HCT116 (cell line): ENCODE measurements around the gene PON3.

ENCODE experiments used
- ATF3 ChIP-seq: IDR thresholded peaks from 2 replicates; pipeline ENCODE4 v1.6.1; 2012
- CTCF ChIP-seq, 3 experiments: fragments of 200-600 bp in 1 of 3; sonication (generic) in 1 of 3; IDR thresholded peaks in 2 of 3; conservative IDR thresholded peaks in 1 of 3; 2 replicates each; pipeline ENCODE4 v1.5.1; 2012 to 2017; ENCODE audit warnings: low read depth in 2 of 3, low read length in 2 of 3, antibody characterized with exemption in 1 of 3, borderline replicate concordance in 1 of 3, control low read depth in 1 of 3, mild to moderate bottlenecking in 1 of 3, mixed read lengths in 1 of 3, mixed run types in 1 of 3, moderate library complexity in 1 of 3; ENCODE audit not compliant: insufficient read depth in 1 of 3
- EZH2 ChIP-seq: fragments of 200-600 bp; sonication (generic); IDR thresholded peaks from 2 replicates; pipeline ENCODE4 v1.6.1; 2017; ENCODE audit warnings: antibody characterized with exemption, mixed run types
- FOSL1 ChIP-seq: IDR thresholded peaks from 2 replicates; pipeline ENCODE4 v1.6.1; 2012; ENCODE audit warnings: low read depth
- POLR2A ChIP-seq: IDR thresholded peaks from 2 replicates; pipeline ENCODE4 v1.7.0; 2011; ENCODE audit warnings: borderline replicate concordance; ENCODE audit not compliant: insufficient read depth, insufficient read length; ENCODE audit errors: extremely low read depth
- POLR2AphosphoS5 ChIP-seq: IDR thresholded peaks from 2 replicates; pipeline ENCODE4 v1.6.1; 2011; ENCODE audit warnings: mild to moderate bottlenecking, low read depth, low read length, moderate library complexity
- RAD21 ChIP-seq: IDR thresholded peaks from 2 replicates; pipeline ENCODE4 v1.6.1; 2012; ENCODE audit warnings: low read depth, mild to moderate bottlenecking
- REST ChIP-seq: IDR thresholded peaks from 2 replicates; pipeline ENCODE4 v1.6.1; 2012; ENCODE audit warnings: low read depth
- SP1 ChIP-seq: IDR thresholded peaks from 2 replicates; pipeline ENCODE4 v1.6.1; 2012; ENCODE audit warnings: low read depth
- TCF7L2 ChIP-seq: IDR thresholded peaks from 2 replicates; pipeline ENCODE4 v1.7.0; 2011; ENCODE audit warnings: borderline replicate concordance, inconsistent platforms; ENCODE audit not compliant: insufficient read depth, insufficient read length; ENCODE audit errors: extremely low read depth
- YY1 ChIP-seq: IDR thresholded peaks from 2 replicates; pipeline ENCODE4 v1.6.1; 2011; ENCODE audit warnings: low read length, low read depth, moderate library complexity, mild to moderate bottlenecking; ENCODE audit not compliant: insufficient replicate concordance; ENCODE audit errors: extremely low read depth
- ZBTB33 ChIP-seq: IDR thresholded peaks from 2 replicates; pipeline ENCODE4 v1.6.1; 2011; ENCODE audit warnings: mild to moderate bottlenecking, low read length, moderate library complexity; ENCODE audit not compliant: insufficient replicate concordance; ENCODE audit errors: extremely low read depth

- TF ChIP-seq CTCF (IDR thresholded peaks at IDR 0.05 in 2 of 3, conservative IDR thresholded peaks at IDR 0.05 in 1 of 3; ENCODE audit: borderline replicate concordance in 1 of 3, insufficient read depth in 1 of 3, low read depth in 2 of 3, low read length in 2 of 3): no peak
- no peak for TF ChIP-seq POLR2AphosphoS5
- no peak for TF ChIP-seq POLR2A
- no peak for TF ChIP-seq REST
- no peak for TF ChIP-seq TCF7L2
- no peak for TF ChIP-seq SP1
- TF ChIP-seq YY1: no peak
- no peak for TF ChIP-seq RAD21
- no peak for TF ChIP-seq EZH2
- TF ChIP-seq ATF3: no peak
- no peak for TF ChIP-seq ZBTB33
- TF ChIP-seq FOSL1: no peak
Observed at GRCh38 chr7:95411666-95412065, 15.5 kb upstream of the PON3 start.
